ENCODE results near the gene SEC31A. TPM values are rescaled to one million over a fixed set of nuclear protein-coding genes. Genes with fewer than 3 reads are reported as not detected.
"Not testable (repeated sequence)": the region's sequence is repeated elsewhere in the genome, so short reads cannot be mapped to it uniquely, and the experiment has no call there.

SEC31A gene
- polyA plus RNA-seq, 4 donors = 215 to 265 (median 252) TPM

- DNase-seq (ENCODE audit: low read depth in 4 of 4, low spot score in 3 of 4) = no peak
These were observed 7.6 kb upstream of the SEC31A start for GRCh38 chr4:82898322-82899243.

- DNase-seq (ENCODE audit: low read depth in 4 of 4, low spot score in 3 of 4) = no peak
These were observed 5.8 kb upstream of the SEC31A start for GRCh38 chr4:82896755-82897154.

DNA sequence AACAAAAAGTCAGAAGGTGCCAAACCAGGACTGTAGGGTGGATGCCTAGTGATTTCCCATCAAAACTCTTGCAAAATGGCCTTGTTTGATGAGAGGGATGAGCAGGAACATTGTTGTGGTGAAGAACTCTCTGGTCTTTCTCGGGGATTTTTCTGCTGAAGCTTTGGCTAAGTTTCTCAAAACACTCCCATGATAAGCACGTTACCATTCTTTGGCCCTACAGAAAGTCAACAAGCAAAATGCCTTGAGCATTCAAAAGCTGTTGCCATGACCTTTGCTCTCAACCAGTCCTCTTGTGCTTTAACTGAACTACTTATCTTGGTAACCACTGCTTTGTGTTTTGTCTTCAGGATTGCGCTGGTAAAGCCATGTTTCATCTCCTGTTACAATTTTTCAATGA, 3.0 kb upstream of the SEC31A start:
- DNase-seq (ENCODE audit: low read depth in 4 of 4, low spot score in 3 of 4) = no peak

- DNase-seq (ENCODE audit: low read depth in 4 of 4, low spot score in 3 of 4) = no peak
These were observed 1.5 kb upstream of the SEC31A start for GRCh38 chr4:82892467-82892802.

GRCh38 chr4:82891707-82892466, 934 bp upstream of the SEC31A start:
- no peak for DNase-seq (ENCODE audit: low read depth in 4 of 4, low spot score in 3 of 4)

- DNase-seq (ENCODE audit: low read depth in 4 of 4, low spot score in 3 of 4) = no peak
These were observed 439 bp downstream of the SEC31A start for GRCh38 chr4:82890528-82890900.

DNA sequence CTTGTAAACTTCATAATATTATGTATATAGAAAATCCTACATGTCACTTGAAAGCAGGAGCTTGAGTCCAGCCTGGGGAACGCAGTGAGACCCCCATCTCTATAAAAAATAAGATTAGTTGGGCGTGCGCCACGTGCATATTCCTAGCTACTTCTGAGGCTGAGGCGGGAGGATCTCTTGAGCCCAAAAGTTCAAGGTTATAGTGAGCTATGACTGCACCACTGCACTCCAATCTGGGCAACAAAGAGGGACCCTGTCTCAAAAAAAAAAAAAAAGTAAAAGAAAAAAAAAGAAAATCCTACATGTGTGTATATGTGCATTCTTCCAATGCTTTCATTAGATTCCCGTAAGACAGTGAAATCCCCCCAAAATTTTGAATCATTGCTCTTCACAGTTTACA, 1.7 kb downstream of the SEC31A start:
- no peak for DNase-seq (ENCODE audit: low read depth in 4 of 4, low spot score in 3 of 4)

- no peak for DNase-seq (ENCODE audit: low read depth in 4 of 4, low spot score in 3 of 4)
These were observed 4.6 kb downstream of the SEC31A start for GRCh38 chr4:82886147-82886942.

DNA sequence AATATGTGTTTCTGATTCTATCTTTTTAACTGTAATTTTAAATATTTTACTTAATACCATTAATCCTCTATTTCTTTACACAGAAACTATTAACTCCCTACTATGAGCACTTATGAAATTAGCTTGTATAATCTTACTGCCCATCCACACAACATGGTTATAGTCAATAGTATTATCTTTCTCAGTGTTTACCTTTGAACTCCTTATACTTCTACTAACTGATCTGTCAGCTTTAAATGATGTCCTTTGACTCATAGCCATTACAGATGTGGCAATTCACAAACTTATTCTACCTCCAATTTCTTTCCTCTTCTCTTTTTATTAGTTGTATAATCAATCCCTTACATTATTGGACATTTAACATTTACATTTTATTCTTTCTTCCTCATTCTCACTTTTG, 5.5 kb downstream of the SEC31A start:
- no peak for DNase-seq (ENCODE audit: low read depth in 4 of 4, low spot score in 3 of 4)

GRCh38 chr4:82868572-82868971, 22.4 kb downstream of the SEC31A start:
- no peak for DNase-seq (ENCODE audit: low read depth in 4 of 4, low spot score in 3 of 4)

DNA sequence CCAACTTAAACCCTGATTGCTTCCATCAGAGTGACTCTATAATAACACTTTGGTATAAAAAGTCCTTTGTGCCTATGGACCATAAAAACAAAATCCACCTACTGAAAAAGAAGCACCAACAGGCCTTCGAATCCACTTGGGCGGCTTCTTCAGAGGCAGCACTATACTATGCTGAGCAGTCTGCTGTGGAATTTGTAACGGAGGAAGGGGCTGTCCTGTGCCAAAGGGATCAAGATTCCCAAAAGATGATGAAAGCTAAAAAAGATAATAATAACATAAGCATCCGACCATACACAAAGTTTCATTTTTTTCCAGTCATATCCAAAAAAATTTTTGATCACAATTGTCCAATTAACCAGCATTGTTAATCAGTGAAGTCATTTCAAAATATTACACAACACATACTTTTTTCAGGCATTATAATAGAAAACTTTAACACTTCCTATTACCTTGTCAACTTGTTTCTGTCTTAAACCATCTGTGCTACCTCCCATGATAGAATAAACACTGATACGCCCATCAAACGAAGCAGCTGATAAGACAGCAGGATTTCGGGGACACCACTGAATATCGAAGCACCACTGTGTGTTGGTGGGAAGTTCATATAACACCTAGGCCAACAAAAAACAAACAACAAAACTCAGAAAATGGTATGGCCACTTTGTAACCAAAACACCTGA, 24.1 kb downstream of the SEC31A start:
- no peak for DNase-seq (ENCODE audit: low read depth in 4 of 4, low spot score in 3 of 4)

DNA sequence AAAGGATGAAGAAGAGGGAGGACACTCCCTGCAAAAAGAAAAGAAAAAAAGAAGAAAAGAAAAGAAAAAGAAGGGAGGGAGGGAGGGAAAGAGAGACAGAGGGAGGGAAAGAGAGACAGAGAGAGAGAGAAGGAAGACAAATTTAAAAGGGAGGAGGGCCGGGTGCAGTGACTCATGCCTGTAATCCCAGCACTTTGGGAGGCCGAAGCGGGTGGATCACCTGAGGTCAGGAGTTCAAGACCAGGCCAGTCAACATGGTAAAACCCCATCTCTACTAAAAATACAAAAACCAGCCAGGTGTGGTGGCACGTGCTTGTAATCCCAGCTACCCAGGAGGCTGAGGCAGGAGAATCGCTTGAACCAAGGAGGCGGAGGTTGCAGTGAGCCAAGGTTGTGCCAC, 24.9 kb downstream of the SEC31A start:
- DNase-seq (ENCODE audit: low read depth in 4 of 4, low spot score in 3 of 4) = not testable (repeated sequence)

- no peak for DNase-seq (ENCODE audit: low read depth in 4 of 4, low spot score in 3 of 4)
These were observed 25.4 kb downstream of the SEC31A start for GRCh38 chr4:82865592-82865991.

GRCh38 chr4:82864336-82864979, 26.5 kb downstream of the SEC31A start:
- no peak for DNase-seq (ENCODE audit: low read depth in 4 of 4, low spot score in 3 of 4)

GRCh38 chr4:82861529-82861928, 29.4 kb downstream of the SEC31A start:
- no peak for DNase-seq (ENCODE audit: low read depth in 4 of 4, low spot score in 3 of 4)

GRCh38 chr4:82860487-82860886, 30.5 kb downstream of the SEC31A start:
- not testable (repeated sequence) for DNase-seq (ENCODE audit: low read depth in 4 of 4, low spot score in 3 of 4)

DNA sequence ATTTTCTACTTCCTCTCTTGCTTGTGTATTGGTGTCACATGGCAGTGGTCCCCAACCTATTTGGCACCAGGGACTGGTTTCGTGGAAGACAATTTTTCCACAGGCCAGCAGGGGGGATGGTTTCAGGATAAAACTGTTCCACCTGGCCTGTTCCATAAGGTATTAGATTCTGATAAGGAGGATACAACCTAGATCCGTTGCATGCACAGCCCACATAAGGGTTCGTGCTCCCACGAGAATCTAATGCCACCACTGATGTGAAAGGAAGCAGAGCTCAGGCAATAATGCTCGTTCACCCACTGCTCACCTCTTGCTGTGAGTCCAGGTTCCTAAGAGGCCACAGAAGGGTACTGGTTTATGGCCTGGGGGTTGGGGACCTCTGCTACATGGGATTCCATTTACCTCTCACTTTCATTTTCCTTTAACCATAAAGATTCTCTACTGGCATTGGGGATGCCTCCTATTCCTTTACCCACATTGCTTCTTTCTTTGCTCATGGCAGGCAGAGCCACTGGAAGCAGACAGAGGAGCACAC, 38.1 kb downstream of the SEC31A start:
- DNase-seq (ENCODE audit: low read depth in 4 of 4, low spot score in 3 of 4) = no peak

GRCh38 chr4:82851885-82852750, 38.8 kb downstream of the SEC31A start:
- DNase-seq (ENCODE audit: low read depth in 4 of 4, low spot score in 3 of 4) = no peak

- DNase-seq (ENCODE audit: low read depth in 4 of 4, low spot score in 3 of 4) = no peak
These were observed 39.6 kb downstream of the SEC31A start for GRCh38 chr4:82851318-82851717.

Measured in right renal pelvis (tissue), 4 donors.